Transverse colon (tissue), 4 donors: ENCODE data around the gene FAXC. TPM values are rescaled to one million over a fixed set of nuclear protein-coding genes. Genes with fewer than 3 reads are reported as not detected.

Source experiments
- DNase-seq: peaks from one replicate; pipeline ENCODE4 v3.0.0-alpha.2; 2019
- H3K27ac ChIP-seq, 4 donors: fragments of 200-600 bp; sonication (generic); 2 replicates each; pipeline ENCODE4 v1.5.1; 2016 to 2018; ENCODE audit warnings: inconsistent platforms in 4 of 4
- H3K27me3 ChIP-seq: fragments of 200-600 bp; sonication (generic); 2 replicates; pipeline ENCODE4 v1.5.1; 2017; ENCODE audit warnings: inconsistent platforms
- H3K36me3 ChIP-seq, 4 donors: fragments of 200-600 bp; sonication (generic); 2 replicates each; pipeline ENCODE4 v1.5.1; 2017 to 2019; ENCODE audit warnings: inconsistent platforms in 4 of 4
- H3K4me1 ChIP-seq, 4 donors: fragments of 200-600 bp; sonication (generic); 2 replicates each; pipeline ENCODE4 v1.5.1; 2017 to 2020; ENCODE audit warnings: inconsistent platforms in 4 of 4
- H3K4me3 ChIP-seq, 4 donors: fragments of 200-600 bp; sonication (generic); 1 replicate in 1 of 4; 2 replicates in 3 of 4; pipeline versions ENCODE4 v1.5.1 to v1.6.1; 2017 to 2019; ENCODE audit warnings: inconsistent platforms in 4 of 4
- H3K9me3 ChIP-seq, 2 donors: fragments of 200-600 bp; sonication (generic); 2 replicates each; pipeline ENCODE4 v1.5.1; 2017 to 2019; ENCODE audit warnings: inconsistent platforms in 2 of 2
- EP300 ChIP-seq: sonication (generic); formaldehyde crosslinking; IDR thresholded peaks from one replicate; pipeline ENCODE4 v1.6.1; 2017; ENCODE audit warnings: antibody characterized with exemption, low read depth
- POLR2A ChIP-seq: fragments of 450-650 bp; IDR thresholded peaks from one replicate; pipeline ENCODE4 v1.6.1; 2016; ENCODE audit warnings: antibody characterized with exemption, mild to moderate bottlenecking, moderate library complexity
- POLR2AphosphoS5 ChIP-seq, 3 donors: sonication (generic); formaldehyde crosslinking; IDR thresholded peaks; one replicate each; pipeline ENCODE4 v1.6.1; 2016; ENCODE audit warnings: antibody characterized with exemption in 3 of 3
- WGBS, 2 donors: methylation state at CpG; one replicate each; pipeline ENCODE4 v1.1.5; 2018; ENCODE audit warnings: low coverage in 1 of 2; 5-methylcytosine and 5-hydroxymethylcytosine counted together
- in situ Hi-C, 4 donors: fragments of 200-750 bp; cut with MboI; loops; one replicate each; pipeline versions ENCODE4 v1.15.0 to v1.15.1; 2017; ENCODE audit warnings: low sequenced_read_pairs in 3 of 4, low pct_ligation_motif_present in 1 of 4, low pct_unique_long_range_greater_than_20kb in 1 of 4
- intact Hi-C: fragments of 100-400 bp; cut with DNase I; formaldehyde crosslinking; loops from one replicate; pipeline ENCODE4 v1.15.1; 2023; ENCODE audit warnings: low total_unique reads
- total RNA-seq, 4 donors: library from RNA; depleted of rRNA; stranded (reverse); fragments of >200 nt; gene quantifications; one replicate each; pipeline ENCODE4 v1.1.0, GENCODE V29; 2016
- TF ChIP-seq, protein P1 (sequence below), 5 experiments: fragments of 200-600 bp in 3 of 5; fragments of 450-650 bp in 2 of 5; sonication (generic) in 3 of 5; IDR thresholded peaks; 1 replicate in 2 of 5; 2 replicates in 3 of 5; pipeline ENCODE4 v1.5.1; 2016 to 2017; ENCODE audit warnings: antibody characterized with exemption in 5 of 5, inconsistent platforms in 3 of 5, mild to moderate bottlenecking in 2 of 5, moderate library complexity in 1 of 5

Gene FAXC
- total RNA-seq: 100 to 1,000 TPM in 1 of 4 donors, 1 to 10 TPM in 2, under 1 TPM in 1; 0.75 to 285 (median 7.1) TPM

DNA sequence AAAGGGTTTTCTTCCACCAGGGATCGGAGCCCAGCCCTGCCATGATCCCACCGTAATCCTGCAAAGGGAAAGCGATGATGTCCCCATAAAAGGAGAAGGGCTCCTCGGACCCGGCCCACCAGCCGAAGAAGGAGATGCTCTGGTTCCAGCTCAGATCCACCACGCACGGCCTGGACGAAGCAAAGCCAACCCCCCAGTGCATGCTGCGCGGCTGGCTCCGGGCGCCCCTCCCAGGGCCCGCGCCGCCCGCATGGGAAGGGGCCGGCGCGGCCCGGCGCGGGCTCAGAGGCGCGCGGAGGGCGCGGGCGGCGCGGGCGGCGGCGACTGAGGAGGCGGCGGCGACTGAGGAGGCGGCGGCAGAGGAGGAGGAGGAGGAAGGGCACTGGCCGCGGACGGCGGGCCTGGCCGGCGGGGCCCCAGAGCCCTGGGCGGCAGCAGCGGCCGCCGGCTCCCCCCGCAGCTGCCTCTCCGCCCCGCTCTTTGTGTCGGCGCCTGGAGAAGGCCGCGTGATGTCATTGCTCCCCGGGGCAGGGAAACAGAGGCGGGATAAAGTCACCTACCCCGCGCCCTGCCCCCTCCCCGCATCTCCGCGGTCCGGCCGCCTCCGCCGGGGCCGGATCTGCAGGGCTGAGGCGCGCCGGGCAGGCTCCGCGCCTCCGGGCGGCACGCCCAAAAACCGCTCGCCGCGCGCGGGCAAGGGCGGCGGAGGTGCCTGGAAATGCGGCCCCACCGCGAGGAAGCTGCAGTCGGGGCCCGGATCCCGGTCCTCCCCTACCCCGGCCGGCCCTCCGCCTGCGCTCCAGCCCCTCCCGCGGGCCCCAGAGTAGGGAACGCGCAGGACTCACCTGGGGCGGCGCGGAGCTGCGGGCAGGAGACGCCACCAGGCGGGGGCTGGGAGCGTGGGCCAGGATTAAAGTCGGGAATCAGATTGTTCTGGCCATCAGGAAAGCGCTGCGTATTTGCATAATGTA, at the start of gene FAXC:
TSS of gene FAXC (minus strand) at position 504 of the 971 bp plus-strand sequence. CDS start at position 202, 302 bp downstream.
- in situ Hi-C loops (no loop called here), intact Hi-C loops (no loop called here)
- TF ChIP-seq POLR2A: no peak
- TF ChIP-seq, protein P1, sequence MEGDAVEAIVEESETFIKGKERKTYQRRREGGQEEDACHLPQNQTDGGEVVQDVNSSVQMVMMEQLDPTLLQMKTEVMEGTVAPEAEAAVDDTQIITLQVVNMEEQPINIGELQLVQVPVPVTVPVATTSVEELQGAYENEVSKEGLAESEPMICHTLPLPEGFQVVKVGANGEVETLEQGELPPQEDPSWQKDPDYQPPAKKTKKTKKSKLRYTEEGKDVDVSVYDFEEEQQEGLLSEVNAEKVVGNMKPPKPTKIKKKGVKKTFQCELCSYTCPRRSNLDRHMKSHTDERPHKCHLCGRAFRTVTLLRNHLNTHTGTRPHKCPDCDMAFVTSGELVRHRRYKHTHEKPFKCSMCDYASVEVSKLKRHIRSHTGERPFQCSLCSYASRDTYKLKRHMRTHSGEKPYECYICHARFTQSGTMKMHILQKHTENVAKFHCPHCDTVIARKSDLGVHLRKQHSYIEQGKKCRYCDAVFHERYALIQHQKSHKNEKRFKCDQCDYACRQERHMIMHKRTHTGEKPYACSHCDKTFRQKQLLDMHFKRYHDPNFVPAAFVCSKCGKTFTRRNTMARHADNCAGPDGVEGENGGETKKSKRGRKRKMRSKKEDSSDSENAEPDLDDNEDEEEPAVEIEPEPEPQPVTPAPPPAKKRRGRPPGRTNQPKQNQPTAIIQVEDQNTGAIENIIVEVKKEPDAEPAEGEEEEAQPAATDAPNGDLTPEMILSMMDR (IDR thresholded peaks at IDR 0.05): peak in 4 of 5 experiments; percentile 17 to 30 (median 24)
- 1% methylated on average over 72 of the region's 108 CpGs; no CpG with 5 or more reads in 1 of the 2 donors for whole genome bisulfite sequencing, 2 donors
- H3K4me1 ChIP-seq: peaks cover 0 to 13% (median 4%) of the 10 kb centered on the region in 4 donors
- H3K27me3 ChIP-seq: peaks cover 36% of the 10 kb centered on the region
- peak; percentile 29 for DNase-seq
- H3K27ac ChIP-seq: peak within 1 kb of the TSS; percentile 71 to 87 (median 80)
- peak within 1 kb of the TSS; percentile 55 to 70 (median 66) for H3K4me3 ChIP-seq
- H3K9me3 ChIP-seq: no peaks in the 10 kb centered on the region
- no peaks in the 10 kb centered on the region for H3K36me3 ChIP-seq

DNA sequence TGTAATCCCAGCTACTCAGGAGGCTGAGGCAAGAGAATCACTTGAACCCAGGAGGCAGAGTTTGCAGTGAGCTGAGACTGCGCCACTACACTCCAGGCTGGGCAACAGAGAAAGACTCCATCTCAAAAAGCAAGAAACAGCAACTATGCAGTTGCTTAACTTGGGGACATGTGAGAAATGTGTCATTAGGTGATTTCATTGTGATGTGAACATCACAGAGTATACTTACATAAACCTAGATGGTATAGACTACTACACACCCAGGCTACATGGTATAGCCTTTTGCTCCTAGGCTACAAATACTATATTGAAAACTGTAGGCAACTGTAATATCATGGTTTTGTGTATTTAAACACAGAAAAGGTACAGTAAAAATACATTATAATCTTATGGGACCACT, 47.8 kb upstream of the FAXC start:
- no peak for DNase-seq
- in situ Hi-C loops: no loop called here
- Histone ChIP-seq H3K27ac (no peak overlapping the region), H3K9me3 (no peaks in the 10 kb centered on the region), H3K4me1 (peaks cover 0 to 10% (median 1%) of the 10 kb centered on the region in 4 donors), H3K36me3 (peaks cover 0 to 44% (median 17%) of the 10 kb centered on the region in 4 donors), H3K27me3 (no peaks in the 10 kb centered on the region), H3K4me3 (no peak overlapping the region)
- intact Hi-C loops: loop anchor here (5.0 to 10.0 kb wide), 2 partner anchors 62 to 1015 kb away; no protein-coding TSS in a partner anchor
- no peak for TF ChIP-seq POLR2A
- no peak for TF ChIP-seq EP300
- no peak for TF ChIP-seq POLR2AphosphoS5 (IDR thresholded peaks at IDR 0.05)
- TF ChIP-seq, protein P1 (IDR thresholded peaks at IDR 0.05): no peak
- WGBS, 2 donors: 60 to 95% methylated on average over 1 of the region's 1 CpG

DNA sequence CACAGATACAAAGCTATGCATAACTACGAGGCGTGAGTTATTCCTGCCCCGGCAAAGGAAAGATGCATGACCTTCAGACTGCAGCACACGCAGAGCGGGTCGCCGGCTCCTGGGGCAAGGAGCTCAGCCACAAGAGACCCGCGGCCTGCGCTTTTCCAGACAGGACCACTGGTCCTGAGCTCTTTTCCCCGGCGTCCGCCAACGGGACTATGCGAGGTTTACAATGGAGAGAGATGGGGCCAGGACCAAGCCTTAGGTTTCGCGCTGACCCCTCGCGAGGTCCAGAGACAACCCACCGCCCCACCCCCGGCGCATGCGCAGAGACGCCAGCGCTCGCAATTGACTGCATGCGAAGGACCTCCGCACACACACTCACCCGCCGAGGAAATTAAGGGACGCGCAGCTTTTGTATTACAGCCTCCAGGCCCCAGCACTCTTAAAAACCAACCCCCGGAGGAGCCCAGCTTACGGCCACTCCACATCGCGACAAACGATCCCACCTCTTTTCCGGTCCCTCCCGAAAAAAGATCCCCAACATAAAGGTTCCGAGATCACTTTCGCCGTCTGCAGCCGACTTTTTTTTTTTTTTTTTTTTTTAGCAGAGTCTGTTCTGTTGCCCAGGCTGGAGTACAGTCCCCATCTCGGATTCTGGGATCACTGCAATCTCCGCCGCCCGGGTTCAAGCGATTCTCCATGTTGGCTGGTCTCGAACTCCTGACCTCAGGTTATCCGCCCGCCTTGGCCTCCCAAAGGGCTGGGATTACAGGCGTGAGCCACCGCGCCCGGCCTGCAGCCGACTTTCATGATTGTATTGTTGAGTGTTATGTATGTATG, 44.4 kb upstream of the FAXC start, which contains the start of gene COQ3:
TSS of gene COQ3 (minus strand) at position 498 of the 834 bp plus-strand sequence. CDS start at position 482, 16 bp downstream.
- Histone ChIP-seq H3K4me1 (peaks cover 0 to 10% (median 1%) of the 10 kb centered on the region in 4 donors), H3K27me3 (no peaks in the 10 kb centered on the region), H3K9me3 (no peaks in the 10 kb centered on the region), H3K4me3 (peak within 1 kb of the TSS; percentile 74 to 89 (median 78)), H3K27ac (peak within 1 kb of the TSS; percentile 83 to 88 (median 86)), H3K36me3 (peaks cover 0 to 12% (median under 1%) of the 10 kb centered on the region in 4 donors)
- in situ Hi-C loops: no loop called here
- TF ChIP-seq POLR2AphosphoS5 (IDR thresholded peaks at IDR 0.05) (peak in 1 of 3 donors; percentile 17), POLR2A (peak; percentile 25), EP300 (no peak)
- TF ChIP-seq, protein P1 (IDR thresholded peaks at IDR 0.05): no peak
- intact Hi-C loops: loop anchor here (10.0 kb wide), 1 partner anchor 59 kb away; no protein-coding TSS in a partner anchor
- peak; percentile 68 for DNase-seq
- WGBS, 2 donors: 2 to 10% methylated on average over 20 to 55 of the region's 56 CpGs
